Endothelial cell of umbilical vein (primary cell): ENCODE results near the gene GCNT1. TPM values are rescaled to one million over a fixed set of nuclear protein-coding genes. Genes with fewer than 3 reads are reported as not detected.

Source experiments
- BruUV-seq: library from RNA; stranded (reverse); fragments of 400-500 nt; replicated peaks from 2 replicates; lab custom pipeline; 2021; lab: Mats Ljungman, UMichigan
- CTCF ChIA-PET: fragments of 300-600, 350-600 bp; sonication (Branson Sonifier 250); formaldehyde crosslinking; loops from one replicate; lab custom pipeline; 2021; ENCODE audit warnings: antibody characterized with exemption, inconsistent platforms; lab: Charles Lee
- POLR2A ChIA-PET: fragments of 300-600, 350-600 bp; sonication (Branson Sonifier 250); formaldehyde crosslinking; loops from one replicate; lab custom pipeline; 2021; ENCODE audit warnings: antibody characterized with exemption, inconsistent platforms; lab: Charles Lee
- DNase-seq: peaks from one replicate; pipeline ENCODE4 v3.0.0-alpha.2; 2011; ENCODE audit warnings: low read depth, low spot score
- FAIRE-seq: peaks from 2 replicates; lab custom pipeline; 2011; peaks lifted over from hg19 to GRCh38; lab: Jason Lieb, UNC
- H2AFZ ChIP-seq: 2 replicates; pipeline ENCODE4 v1.6.0; 2012; ENCODE audit warnings: low read depth, low read length, control low read depth, inconsistent platforms
- H3K27ac ChIP-seq: 2 replicates; pipeline ENCODE4 v1.5.1; 2011; ENCODE audit warnings: low read depth, mild to moderate bottlenecking, control low read depth, low read length, moderate library complexity; ENCODE audit not compliant: insufficient read depth
- H3K27me3 ChIP-seq, 2 experiments: 2 replicates each; pipeline versions ENCODE4 v1.6.0 to v1.6.1; 2011; ENCODE audit warnings: low read length in 2 of 2, mixed read lengths in 1 of 2; ENCODE audit not compliant: control insufficient read depth in 2 of 2, insufficient read depth in 2 of 2
- H3K36me3 ChIP-seq, 2 experiments: 2 replicates in 1 of 2; 3 replicates in 1 of 2; pipeline ENCODE4 v1.5.1; 2011; ENCODE audit warnings: low read length in 2 of 2, mild to moderate bottlenecking in 1 of 2, moderate library complexity in 1 of 2; ENCODE audit not compliant: control insufficient read depth in 2 of 2, insufficient read depth in 2 of 2; ENCODE audit errors: extremely low read depth in 1 of 2
- H3K4me1 ChIP-seq: 3 replicates; pipeline ENCODE4 v1.5.1; 2011; ENCODE audit warnings: mild to moderate bottlenecking, low read length; ENCODE audit not compliant: control insufficient read depth, insufficient read depth; ENCODE audit errors: extremely low read depth
- H3K4me2 ChIP-seq: 2 replicates; pipeline ENCODE4 v1.6.1; 2011; ENCODE audit warnings: low read length, control low read depth, mixed read lengths; ENCODE audit not compliant: insufficient read depth
- H3K4me3 ChIP-seq, 3 experiments: fragments of 200-600 bp in 1 of 3; sonication (generic), shearing (Covaris generic) in 1 of 3; replicated peaks in 1 of 3; 2 replicates each; pipeline ENCODE4 v1.5.1; 2011 to 2016; ENCODE audit warnings: control low read depth in 3 of 3, low read length in 3 of 3, mild to moderate bottlenecking in 2 of 3, inconsistent platforms in 1 of 3, low read depth in 1 of 3, moderate library complexity in 1 of 3; ENCODE audit not compliant: insufficient read depth in 1 of 3
- H3K79me2 ChIP-seq: 2 replicates; pipeline ENCODE4 v1.6.0; 2012; ENCODE audit warnings: low read length, inconsistent platforms; ENCODE audit not compliant: control insufficient read depth, insufficient read depth
- H3K9ac ChIP-seq: replicated peaks from 2 replicates; pipeline ENCODE3; 2011; ENCODE audit warnings: low read length, control low read depth; ENCODE audit not compliant: insufficient read depth; ENCODE audit errors: extremely low read depth
- H3K9me1 ChIP-seq: replicated peaks from 3 replicates; pipeline ENCODE4 v1.6.0; 2011; ENCODE audit warnings: mild to moderate bottlenecking, low read length; ENCODE audit not compliant: control insufficient read depth, insufficient read depth; ENCODE audit errors: extremely low read depth
- H3K9me3 ChIP-seq: replicated peaks from 2 replicates; pipeline ENCODE4 v1.5.1; 2012; ENCODE audit warnings: low read length, inconsistent platforms; ENCODE audit not compliant: control insufficient read depth, insufficient read depth
- H4K20me1 ChIP-seq: replicated peaks from 2 replicates; pipeline ENCODE3; 2011; ENCODE audit warnings: mild to moderate bottlenecking, low read length; ENCODE audit not compliant: control insufficient read depth, insufficient read depth; ENCODE audit errors: extremely low read depth
- EZH2 ChIP-seq: IDR thresholded peaks from 2 replicates; pipeline ENCODE4 v1.6.1; 2012; ENCODE audit warnings: borderline replicate concordance, low read depth, mild to moderate bottlenecking, moderate library complexity, low read length, inconsistent platforms; ENCODE audit not compliant: severe bottlenecking
- FOS ChIP-seq: IDR thresholded peaks from 2 replicates; pipeline ENCODE4 v1.6.1; 2011; ENCODE audit warnings: mild to moderate bottlenecking, low read length, moderate library complexity, borderline replicate concordance; ENCODE audit not compliant: insufficient read depth
- GATA2 ChIP-seq: IDR thresholded peaks from 2 replicates; pipeline ENCODE4 v1.7.0; 2011; ENCODE audit warnings: low read depth, mild to moderate bottlenecking, moderate library complexity, mixed read lengths, low read length; ENCODE audit not compliant: insufficient read length, insufficient read depth
- MYC ChIP-seq: IDR thresholded peaks from one replicate; pipeline ENCODE4 v1.6.1; 2011; ENCODE audit warnings: mild to moderate bottlenecking, low read depth, low read length
- POLR2A ChIP-seq: IDR thresholded peaks from 2 replicates; pipeline ENCODE4 v1.6.1; 2012; ENCODE audit warnings: low read depth, mild to moderate bottlenecking, control low read depth, low read length
- POLR2AphosphoS5 ChIP-seq: IDR thresholded peaks from 2 replicates; pipeline ENCODE4 v1.6.1; 2012; ENCODE audit warnings: low read depth, mild to moderate bottlenecking, control low read depth, low read length, moderate library complexity; ENCODE audit not compliant: insufficient read depth
- dilution Hi-C: fragments of 300-500 bp; cut with MboI; formaldehyde crosslinking; loops from one replicate; pipeline ENCODE4 v1.15.0; 2019; ENCODE audit warnings: low sequenced_read_pairs; ENCODE audit not compliant: extremely low pct_ligation_motif_present
- intact Hi-C: fragments of 100-400 bp; cut with micrococcal nuclease; formaldehyde crosslinking; loops from one replicate; pipeline ENCODE4 v1.10.0; 2022
- polyA plus RNA-seq, 4 experiments: library from polyadenylated mRNA; depleted of rRNA in 3 of 4; stranded (reverse) in 3 of 4; unstranded in 1 of 4; fragments of >200 nt; gene quantifications; 2 replicates each; pipeline versions ENCODE4 v1.2.1 to v1.2.3, GENCODE V29; 2011 to 2012; ENCODE audit warnings: missing spikeins in 1 of 4
- total RNA-seq: library from RNA; stranded (reverse); gene quantifications from 2 replicates; pipeline ENCODE4 v1.2.3, GENCODE V29; 2021
- TF ChIP-seq, protein P1 (sequence below): IDR thresholded peaks from 2 replicates; pipeline ENCODE4 v1.6.1; 2011; ENCODE audit not compliant: insufficient read depth, insufficient read length

The GCNT1 gene
- total and polyA plus RNA-seq, 2 donors (not counting 3 experiments of a cell fraction or from before 2014, with no cell fraction given): 18.1 to 30.9 TPM

DNA sequence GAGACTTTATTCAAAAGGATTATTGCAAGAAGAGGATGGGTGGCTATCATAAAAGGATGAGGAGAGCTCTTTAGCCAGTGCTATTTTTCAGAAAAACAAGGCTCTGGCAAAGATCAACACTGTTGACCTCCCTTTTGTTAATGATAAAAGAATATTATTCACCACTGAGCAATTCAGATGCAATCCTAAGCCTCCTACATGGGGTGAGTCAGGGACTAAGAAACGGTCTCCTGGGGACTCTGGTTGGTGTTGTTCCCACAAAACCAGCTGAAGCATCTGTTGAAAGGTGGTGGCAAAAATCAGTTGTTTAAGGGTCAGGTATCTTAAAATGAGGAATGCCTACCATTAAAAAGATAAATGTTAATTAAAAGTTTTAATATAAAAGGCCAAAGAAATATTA, 7.7 kb upstream of the GCNT1 start:
- TF ChIP-seq MYC: no peak
- no peak for TF ChIP-seq POLR2A
- no peak for TF ChIP-seq GATA2
- dilution Hi-C loops: no loop called here

DNA sequence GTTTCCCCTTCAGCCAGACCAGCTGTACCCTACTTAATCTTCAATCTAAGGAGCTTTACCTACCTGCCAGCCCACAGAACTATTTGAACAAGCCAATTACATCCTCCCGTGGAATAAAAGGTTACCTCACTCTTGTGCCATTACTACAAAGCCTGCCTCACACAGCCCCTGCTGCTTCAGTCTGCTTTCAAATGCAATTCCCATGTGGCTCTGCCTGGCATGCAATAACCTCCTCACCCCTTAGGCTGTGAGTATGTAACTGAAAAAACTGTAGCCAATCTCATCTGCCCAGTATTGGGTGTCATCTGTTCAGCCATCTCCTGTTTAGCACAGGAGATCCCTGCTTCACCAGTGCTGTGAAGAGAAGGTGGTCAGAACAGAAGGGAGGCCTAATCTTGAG, 6.1 kb upstream of the GCNT1 start:
- dilution Hi-C loops (no loop called here), intact Hi-C loops (loop anchor here (10.0 kb wide), 1 partner anchor 562 kb away; the partner anchor contains the start of gene FOXB2)
- Histone ChIP-seq H3K27ac (no peak overlapping the region), H3K27me3 (no peaks in the 10 kb centered on the region), H3K9ac (no peak overlapping the region), H4K20me1 (no peaks in the 10 kb centered on the region), H3K36me3 (no peaks in the 10 kb centered on the region), H3K79me2 (no peaks in the 10 kb centered on the region), H3K4me3 (no peak overlapping the region), H3K4me1 (peaks cover 12% of the 10 kb centered on the region), H2AFZ (no peak overlapping the region), H3K9me3 (no peaks in the 10 kb centered on the region), H3K9me1 (no peaks in the 10 kb centered on the region), H3K4me2 (no peak overlapping the region)
- DNase-seq (no peak), FAIRE-seq (no peak)
- CTCF ChIA-PET: interaction anchor here (4.4 kb wide), 1 partner anchor 206 kb away, joined by 27 read pairs; no protein-coding TSS in a partner anchor
- POLR2A ChIA-PET: no interaction called here
- TF ChIP-seq POLR2AphosphoS5 (no peak), FOS (no peak), EZH2 (no peak)
- TF ChIP-seq, protein P1, sequence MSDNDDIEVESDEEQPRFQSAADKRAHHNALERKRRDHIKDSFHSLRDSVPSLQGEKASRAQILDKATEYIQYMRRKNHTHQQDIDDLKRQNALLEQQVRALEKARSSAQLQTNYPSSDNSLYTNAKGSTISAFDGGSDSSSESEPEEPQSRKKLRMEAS: no peak
- BruUV-seq: no TSS peak

More for the DNA sequence above, 7.7 kb upstream of the GCNT1 start:
- FAIRE-seq (no peak), DNase-seq (no peak)
- intact Hi-C loops: loop anchor here (10.0 kb wide), 1 partner anchor 564 kb away; the partner anchor contains the start of gene FOXB2
- Histone ChIP-seq H3K4me1 (peaks cover 5% of the 10 kb centered on the region), H3K27ac (no peak overlapping the region), H3K9ac (no peak overlapping the region), H3K27me3 (no peaks in the 10 kb centered on the region), H3K9me3 (no peaks in the 10 kb centered on the region), H3K4me3 (no peak overlapping the region), H3K36me3 (no peaks in the 10 kb centered on the region), H3K9me1 (no peaks in the 10 kb centered on the region), H3K4me2 (no peak overlapping the region), H4K20me1 (no peaks in the 10 kb centered on the region), H3K79me2 (no peaks in the 10 kb centered on the region), H2AFZ (no peak overlapping the region)
- ChIA-PET CTCF (interaction anchor here (1.0 to 4.4 kb wide), 2 partner anchors 9 to 208 kb away, joined by 3 to 27 read pairs; no protein-coding TSS in a partner anchor), POLR2A (no interaction called here)
- no TSS peak for BruUV-seq
